ENCODE measurements around the gene WNT4.

DNA sequence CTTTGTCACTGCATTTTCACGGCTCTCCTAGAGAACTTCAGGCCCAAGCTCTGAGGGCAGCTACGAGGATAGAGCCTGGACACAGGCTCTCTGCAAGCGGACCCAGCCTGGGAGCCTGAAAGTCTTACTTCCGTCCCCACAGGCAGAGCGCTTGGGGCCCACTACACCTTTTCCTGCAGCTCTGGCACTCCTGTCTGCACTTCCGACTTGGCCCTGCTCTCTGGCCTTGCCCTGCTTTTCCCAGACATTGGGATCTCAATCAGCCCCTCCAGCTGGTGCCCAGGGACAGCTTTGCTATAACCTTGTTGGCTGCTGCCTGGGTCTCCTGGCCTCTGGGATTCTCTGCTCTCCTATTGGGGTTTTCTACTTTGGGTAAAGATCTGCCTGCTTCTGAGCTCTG, 27.6 kb downstream of the WNT4 start:
- TF ChIP-seq EZH2phosphoT487 (IDR thresholded peaks at IDR 0.05; ENCODE audit: insufficient read depth, low read depth) (no peak), EZH2 (IDR thresholded peaks at IDR 0.05; ENCODE audit: insufficient read depth, poor library complexity, severe bottlenecking) (no peak)
